Ovary (tissue), 9 donors: ENCODE results near the gene RPAP2. TPM values are rescaled to one million over a fixed set of nuclear protein-coding genes. Genes with fewer than 3 reads are reported as not detected.

Source experiments
- DNase-seq, 5 donors: peaks; one replicate each; pipeline ENCODE4 v3.0.0-alpha.2; 2019 to 2020
- H3K27ac ChIP-seq, 2 donors: fragments of 200-600 bp; one replicate each; pipeline versions ENCODE4 v1.5.1 to v1.8.0; 2019 to 2022
- H3K27me3 ChIP-seq: fragments of 200-600 bp; one replicate; pipeline ENCODE4 v1.8.0; 2022
- H3K36me3 ChIP-seq: fragments of 200-600 bp; sonication (generic); one replicate; pipeline ENCODE4 v1.5.1; 2019
- H3K4me1 ChIP-seq: one replicate; pipeline ENCODE4 v1.8.1; 2013; ENCODE audit warnings: mild to moderate bottlenecking, moderate library complexity; ENCODE audit not compliant: insufficient read depth
- H3K4me3 ChIP-seq: fragments of 200-600 bp; sonication (generic); one replicate; pipeline ENCODE4 v1.5.1; 2017
- H3K9me3 ChIP-seq, 2 donors: fragments of 200-600 bp in 1 of 2; sonication (generic) in 1 of 2; one replicate each; pipeline versions ENCODE4 v1.5.1 to v1.8.1; 2013 to 2019; ENCODE audit warnings: mild to moderate bottlenecking in 1 of 2, moderate library complexity in 1 of 2
- CTCF ChIP-seq, 3 donors: fragments of 450-650 bp in 2 of 3; fragments of 200-600 bp in 1 of 3; IDR thresholded peaks; one replicate each; pipeline versions ENCODE4 v1.5.1 to v1.8.0; 2016 to 2022; ENCODE audit warnings: antibody characterized with exemption in 3 of 3, mild to moderate bottlenecking in 1 of 3
- EP300 ChIP-seq: sonication (generic); formaldehyde crosslinking; IDR thresholded peaks from one replicate; pipeline ENCODE4 v1.6.1; 2017; ENCODE audit warnings: antibody characterized with exemption
- POLR2A ChIP-seq: fragments of 450-650 bp; IDR thresholded peaks from one replicate; pipeline ENCODE4 v1.6.1; 2017; ENCODE audit warnings: antibody characterized with exemption, mild to moderate bottlenecking, moderate library complexity
- WGBS, 3 donors: extraction: QIAGEN DNeasy Blood & Tissue Kit in 1 of 3; methylation state at CpG; one replicate each; pipeline versions ENCODE4 v1.1.5 to v1.1.7; 2013 to 2017; 5-methylcytosine and 5-hydroxymethylcytosine counted together
- intact Hi-C, 4 donors: fragments of 100-400 bp; cut with DNase I; formaldehyde crosslinking; loops; one replicate each; pipeline versions ENCODE4 v1.11.0 to v1.15.1; 2022 to 2023
- polyA plus RNA-seq, 2 donors: library from polyadenylated mRNA; stranded (reverse); fragments of 200-250 nt in 1 of 2; fragments of 350-450 nt in 1 of 2; fragmentation: Illumina TruSeq in 1 of 2; extraction: RNeasy Lipid Tissue Mini Kit (QIAGEN cat#74804) in 1 of 2; gene quantifications; one replicate each; pipeline ENCODE4 v1.2.3, GENCODE V29; 2013 to 2014
- total RNA-seq, 7 donors: library from RNA; depleted of rRNA in 2 of 7; stranded (reverse); fragments of >200 nt in 2 of 7; fragmentation: NEBNext Ultra II Directional in 3 of 7; extraction: Animal tissue kit (Norgen Biotek cat#: 25700) in 3 of 7; gene quantifications; one replicate each; pipeline versions ENCODE4 v1.1.0 to v1.2.4, GENCODE V29; 2016 to 2023
- donor health status: DM: no; HTN: no; CAD: no; lungs with moderate emphysema.
- donor health status: DM: no; HTN: no; CAD: no.
- donor health status: Bipolar disorder and iron deficiency.
- donor health status: DM: yes; HTN: yes; CAD: no.
- donor health status: DM: no; HTN: no; CAD: no.
- donor health status: DM: yes; HTN: yes; CAD: no.

RPAP2 gene
- total and polyA plus RNA-seq, 9 donors: 6.3 to 46.4 (median 31.1) TPM

GRCh38 chr1:92307980-92308379 lies 9.1 kb downstream of the RPAP2 start:
- WGBS, 3 donors: 78 to 83% (median 81%) methylated on average over 4 of the region's 4 CpGs
- Histone ChIP-seq H3K4me1 (no peaks in the 10 kb centered on the region), H3K9me3 (no peaks in the 10 kb centered on the region), H3K27me3 (no peaks in the 10 kb centered on the region), H3K4me3 (no peak overlapping the region), H3K27ac (no peak overlapping the region), H3K36me3 (no peaks in the 10 kb centered on the region)
- intact Hi-C loops: no loop called here
- TF ChIP-seq EP300 (no peak), CTCF (IDR thresholded peaks at IDR 0.05) (no peak)
- DNase-seq: no peak

- no peaks in the 10 kb centered on the region for H3K27me3 ChIP-seq
- no peaks in the 10 kb centered on the region for H3K36me3 ChIP-seq
- intact Hi-C loops: no loop called here
- no peak overlapping the region for H3K4me3 ChIP-seq
- H3K9me3 ChIP-seq: no peaks in the 10 kb centered on the region
- no peak overlapping the region for H3K27ac ChIP-seq
- H3K4me1 ChIP-seq: no peaks in the 10 kb centered on the region
- TF ChIP-seq POLR2A: no peak
- TF ChIP-seq EP300: no peak
- TF ChIP-seq CTCF (IDR thresholded peaks at IDR 0.05): no peak
- no peak for DNase-seq
These were observed 11.3 kb downstream of the RPAP2 start for GRCh38 chr1:92310185-92310597.

GRCh38 chr1:92314024-92314423 lies 15.2 kb downstream of the RPAP2 start:
- H3K4me1 ChIP-seq: no peaks in the 10 kb centered on the region
- no peak for TF ChIP-seq EP300
- no peak for TF ChIP-seq CTCF (IDR thresholded peaks at IDR 0.05)
- TF ChIP-seq POLR2A: no peak
- intact Hi-C loops: no loop called here
- no peak for DNase-seq
- H3K27ac ChIP-seq: no peak overlapping the region
- H3K9me3 ChIP-seq: no peaks in the 10 kb centered on the region
- 98 to 100% (median 98%) methylated on average over 1 of the region's 1 CpG for WGBS, 3 donors
- no peaks in the 10 kb centered on the region for H3K27me3 ChIP-seq
- H3K36me3 ChIP-seq: no peaks in the 10 kb centered on the region
- no peak overlapping the region for H3K4me3 ChIP-seq

GRCh38 chr1:92315766-92316599 lies 17.1 kb downstream of the RPAP2 start:
- H3K36me3 ChIP-seq: no peaks in the 10 kb centered on the region
- DNase-seq: no peak
- intact Hi-C loops: no loop called here

GRCh38 chr1:92317836-92318493 lies 19.1 kb downstream of the RPAP2 start:
- no peaks in the 10 kb centered on the region for H3K9me3 ChIP-seq
- H3K4me1 ChIP-seq: no peaks in the 10 kb centered on the region
- no peaks in the 10 kb centered on the region for H3K27me3 ChIP-seq
- H3K27ac ChIP-seq: no peak overlapping the region
- DNase-seq: no peak
- 87 to 91% (median 91%) methylated on average over 3 of the region's 3 CpGs for WGBS, 3 donors
- H3K36me3 ChIP-seq: no peaks in the 10 kb centered on the region
- intact Hi-C loops: no loop called here
- no peak overlapping the region for H3K4me3 ChIP-seq
- TF ChIP-seq EP300 (no peak), CTCF (IDR thresholded peaks at IDR 0.05) (no peak), POLR2A (no peak)

More at GRCh38 chr1:92315766-92316599, 17.1 kb downstream of the RPAP2 start:
- H3K4me1 ChIP-seq: no peaks in the 10 kb centered on the region
- no peak overlapping the region for H3K27ac ChIP-seq
- no peaks in the 10 kb centered on the region for H3K27me3 ChIP-seq
- TF ChIP-seq POLR2A: no peak
- WGBS, 3 donors: 70 to 78% (median 77%) methylated on average over 6 of the region's 6 CpGs
- H3K9me3 ChIP-seq: no peaks in the 10 kb centered on the region
- no peak overlapping the region for H3K4me3 ChIP-seq
